Uterus (tissue), 4 donors: ENCODE measurements around the gene GLMP. TPM values are rescaled to one million over a fixed set of nuclear protein-coding genes. Genes with fewer than 3 reads are reported as not detected.

Experiments used
- DNase-seq, 2 donors: peaks; one replicate each; pipeline ENCODE4 v3.0.0-alpha.2; 2019 to 2020
- H3K27ac ChIP-seq, 2 donors: fragments of 200-600 bp; sonication (generic); 1 replicate in 1 of 2; 2 replicates in 1 of 2; pipeline ENCODE4 v1.5.1; 2016 to 2018
- H3K27me3 ChIP-seq, 2 donors: fragments of 200-600 bp; sonication (generic); one replicate each; pipeline ENCODE4 v1.5.1; 2018 to 2019; ENCODE audit warnings: control low read depth in 1 of 2
- H3K36me3 ChIP-seq, 2 donors: fragments of 200-600 bp; sonication (generic); one replicate each; pipeline ENCODE4 v1.5.1; 2019; ENCODE audit warnings: control low read depth in 1 of 2
- H3K4me1 ChIP-seq, 2 donors: fragments of 200-600 bp; sonication (generic); one replicate each; pipeline ENCODE4 v1.5.1; 2018 to 2019; ENCODE audit warnings: control low read depth in 1 of 2
- H3K4me3 ChIP-seq, 2 donors: fragments of 200-600 bp; sonication (generic); 1 replicate in 1 of 2; 2 replicates in 1 of 2; pipeline ENCODE4 v1.5.1; 2018 to 2019; ENCODE audit warnings: mild to moderate bottlenecking in 1 of 2
- H3K9me3 ChIP-seq, 2 donors: fragments of 200-600 bp; sonication (generic); one replicate each; pipeline ENCODE4 v1.5.1; 2019; ENCODE audit warnings: control low read depth in 1 of 2
- CTCF ChIP-seq, 4 experiments: fragments of 200-600 bp in 2 of 4; fragments of 450-650 bp in 2 of 4; sonication (generic) in 2 of 4; IDR thresholded peaks; one replicate each; pipeline ENCODE4 v1.5.1; 2016 to 2019; ENCODE audit warnings: antibody characterized with exemption in 4 of 4, mild to moderate bottlenecking in 2 of 4, moderate library complexity in 1 of 4
- POLR2A ChIP-seq, 2 donors: fragments of 450-650 bp; IDR thresholded peaks; one replicate each; pipeline ENCODE4 v1.6.1; 2016; ENCODE audit warnings: antibody characterized with exemption in 2 of 2, mild to moderate bottlenecking in 1 of 2, moderate library complexity in 1 of 2
- intact Hi-C: fragments of 100-400 bp; cut with DNase I; formaldehyde crosslinking; loops from one replicate; pipeline ENCODE4 v1.15.1; 2023; ENCODE audit warnings: low total_unique reads
- total RNA-seq, 4 donors: library from RNA; depleted of rRNA in 3 of 4; stranded (reverse); fragments of >200 nt in 3 of 4; gene quantifications; one replicate each; pipeline versions ENCODE4 v1.1.0 to v1.2.4, GENCODE V29; 2014 to 2023
- donor health status: DM: yes; HTN: yes; CAD: no.

GLMP gene
- total RNA-seq, 4 donors from 2014 or later: 23.8 to 31.1 (median 27.7) TPM

GRCh38 chr1:156244712-156245111, 50.8 kb downstream of the GLMP start:
- Histone ChIP-seq H3K36me3 (no peaks in the 10 kb centered on the region), H3K27me3 (peaks cover 0 to 3% of the 10 kb centered on the region in 2 donors), H3K27ac (no peak overlapping the region), H3K9me3 (no peaks in the 10 kb centered on the region), H3K4me1 (peaks cover 0 to 5% of the 10 kb centered on the region in 2 donors), H3K4me3 (no peak overlapping the region)
- TF ChIP-seq POLR2A (IDR thresholded peaks at IDR 0.05) (no peak), CTCF (IDR thresholded peaks at IDR 0.05) (no peak)
- DNase-seq: no peak
- intact Hi-C loops: no loop called here

GRCh38 chr1:156244126-156244525, 51.4 kb downstream of the GLMP start:
- Histone ChIP-seq H3K4me1 (peaks cover 0 to 5% of the 10 kb centered on the region in 2 donors), H3K9me3 (no peaks in the 10 kb centered on the region), H3K36me3 (no peaks in the 10 kb centered on the region), H3K27ac (no peak overlapping the region), H3K4me3 (no peak overlapping the region), H3K27me3 (peaks cover 0 to 3% of the 10 kb centered on the region in 2 donors)
- no peak for DNase-seq
- no peak for TF ChIP-seq POLR2A (IDR thresholded peaks at IDR 0.05)
- intact Hi-C loops: no loop called here

GRCh38 chr1:156242738-156243137, 52.7 kb downstream of the GLMP start:
- no peak for DNase-seq
- intact Hi-C loops: no loop called here
- Histone ChIP-seq H3K9me3 (no peaks in the 10 kb centered on the region), H3K27me3 (peaks cover 0 to 3% of the 10 kb centered on the region in 2 donors), H3K4me3 (no peak overlapping the region), H3K36me3 (no peaks in the 10 kb centered on the region), H3K4me1 (peaks cover 0 to 5% of the 10 kb centered on the region in 2 donors), H3K27ac (no peak overlapping the region)
- no peak for TF ChIP-seq POLR2A (IDR thresholded peaks at IDR 0.05)
- no peak for TF ChIP-seq CTCF (IDR thresholded peaks at IDR 0.05)

Other genes starting within 250 kb of the GLMP start
- gene UBQLN4, start 241.9 kb downstream of the GLMP start, total RNA-seq: 10 to 100 TPM in 2 of 4 donors, 1 to 10 TPM in 2; 2.6 to 47.0 (median 12.8) TPM
- 10 to 100 TPM; 17.3 to 97.6 (median 38.1) TPM for gene LAMTOR2, start 240.9 kb downstream of the GLMP start, total RNA-seq
- 1 to 10 TPM in 2 of 4 donors, not detected in 2; 5.0 to 5.5 TPM for gene RAB25, start 234.5 kb downstream of the GLMP start, total RNA-seq
- 10 to 100 TPM in 1 of 4 donors, 1 to 10 TPM in 1, under 1 TPM in 2; 0.29 to 13.3 (median 2.0) TPM for gene MEX3A, start 213.2 kb downstream of the GLMP start, total RNA-seq
- gene LMNA, start 181.0 kb downstream of the GLMP start, total RNA-seq: 100 to 1,000 TPM; 245 to 533 (median 373) TPM
- 1 to 10 TPM in 3 of 4 donors, not detected in 1; 3.1 to 8.2 (median 4.1) TPM for gene SEMA4A, start 142.1 kb downstream of the GLMP start, total RNA-seq
- gene SLC25A44, start 101.6 kb downstream of the GLMP start, total RNA-seq: 10 to 100 TPM in 2 of 4 donors, 1 to 10 TPM in 2; 5.9 to 26.9 (median 11.1) TPM
- gene PMF1, start 82.7 kb downstream of the GLMP start, total RNA-seq: 10 to 100 TPM; 45.2 to 61.3 (median 46.0) TPM
- gene BGLAP, start 53.5 kb downstream of the GLMP start, total RNA-seq: 1 to 10 TPM in 1 of 4 donors, under 1 TPM in 2, not detected in 1; 0.29 to 4.2 (median 0.90) TPM
- 1 to 10 TPM in 2 of 4 donors, under 1 TPM in 1, not detected in 1; 0.51 to 1.2 (median 1.1) TPM for gene PAQR6, start 47.6 kb downstream of the GLMP start, total RNA-seq
- 10 to 100 TPM in 3 of 4 donors, 1 to 10 TPM in 1; 8.8 to 68.8 (median 39.0) TPM for gene SMG5, start 12.9 kb downstream of the GLMP start, total RNA-seq
- 1 to 10 TPM in 2 of 4 donors, under 1 TPM in 2; 0.26 to 2.7 (median 1.5) TPM for gene TMEM79, start 11.4 kb downstream of the GLMP start, total RNA-seq
- gene VHLL, start 3.6 kb upstream of the GLMP start, total RNA-seq: not detected
- gene CCT3, start 42.6 kb upstream of the GLMP start, total RNA-seq: 100 to 1,000 TPM; 114 to 267 (median 192) TPM
- not detected for gene TSACC, start 42.8 kb upstream of the GLMP start, total RNA-seq
- gene RHBG, start 73.5 kb upstream of the GLMP start, total RNA-seq: under 1 TPM in 1 of 4 donors, not detected in 3; 0.49 TPM
- 100 to 1,000 TPM in 1 of 4 donors, 10 to 100 TPM in 2, 1 to 10 TPM in 1; 8.4 to 101 (median 35.1) TPM for gene MEF2D, start 205.1 kb upstream of the GLMP start, total RNA-seq